BE2C (cell line): ENCODE data around the gene UBE4A.

ENCODE experiments used
- DNase-seq: peaks from one replicate; pipeline ENCODE4 v3.0.0-alpha.2; 2020
- H3K27me3 ChIP-seq: fragments of 250-450 bp; sonication (Bioruptor Pico); 2 replicates; pipeline ENCODE4 v1.5.1; 2020; ENCODE audit warnings: mild to moderate bottlenecking
- H3K36me3 ChIP-seq: fragments of 250-450 bp; sonication (Bioruptor Pico); 2 replicates; pipeline ENCODE4 v1.5.1; 2020; ENCODE audit warnings: mild to moderate bottlenecking
- H3K4me1 ChIP-seq: fragments of 250-450 bp; sonication (Bioruptor Pico); 2 replicates; pipeline ENCODE4 v1.5.1; 2020
- H3K4me3 ChIP-seq: 2 replicates; pipeline ENCODE4 v1.5.1; 2011; ENCODE audit warnings: low read depth, low read length
- H3K9me3 ChIP-seq: fragments of 250-450 bp; sonication (Bioruptor Pico); 2 replicates; pipeline ENCODE4 v1.5.1; 2020
- TF ChIP-seq, protein P1 (sequence below): IDR thresholded peaks from 2 replicates; pipeline ENCODE4 v1.5.1; 2012; ENCODE audit warnings: mild to moderate bottlenecking, low read depth, low read length

The UBE4A gene

DNA sequence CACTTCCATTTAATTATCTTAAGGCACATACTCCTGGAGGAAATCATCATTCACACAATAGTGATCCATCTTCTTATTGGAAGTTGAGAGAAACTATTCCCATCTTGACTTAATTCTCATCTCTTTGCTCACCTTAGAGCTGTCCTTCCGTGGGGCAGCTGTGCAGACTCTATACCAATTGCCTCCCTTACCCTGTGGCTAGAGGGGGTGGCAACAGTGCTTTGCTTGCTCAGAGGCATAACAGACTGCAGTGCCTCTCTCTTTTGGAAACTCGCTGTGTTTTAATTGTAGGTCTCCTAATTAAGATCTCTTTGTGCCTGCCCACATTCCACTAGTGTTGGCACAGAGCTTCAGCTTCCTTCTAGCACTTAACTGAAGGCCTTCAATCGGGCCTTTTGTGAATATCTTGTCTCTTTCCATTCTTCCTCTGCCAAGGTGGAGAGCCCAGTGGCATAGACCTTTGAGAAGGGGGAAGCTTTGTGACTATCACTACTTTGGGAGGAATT is 82.4 kb downstream of the UBE4A start:
- Histone ChIP-seq H3K36me3 (peaks cover 6% of the 10 kb centered on the region), H3K9me3 (no peaks in the 10 kb centered on the region), H3K4me1 (peaks cover 3% of the 10 kb centered on the region), H3K4me3 (no peak overlapping the region), H3K27me3 (no peaks in the 10 kb centered on the region)
- no peak for DNase-seq
- TF ChIP-seq, protein P1, sequence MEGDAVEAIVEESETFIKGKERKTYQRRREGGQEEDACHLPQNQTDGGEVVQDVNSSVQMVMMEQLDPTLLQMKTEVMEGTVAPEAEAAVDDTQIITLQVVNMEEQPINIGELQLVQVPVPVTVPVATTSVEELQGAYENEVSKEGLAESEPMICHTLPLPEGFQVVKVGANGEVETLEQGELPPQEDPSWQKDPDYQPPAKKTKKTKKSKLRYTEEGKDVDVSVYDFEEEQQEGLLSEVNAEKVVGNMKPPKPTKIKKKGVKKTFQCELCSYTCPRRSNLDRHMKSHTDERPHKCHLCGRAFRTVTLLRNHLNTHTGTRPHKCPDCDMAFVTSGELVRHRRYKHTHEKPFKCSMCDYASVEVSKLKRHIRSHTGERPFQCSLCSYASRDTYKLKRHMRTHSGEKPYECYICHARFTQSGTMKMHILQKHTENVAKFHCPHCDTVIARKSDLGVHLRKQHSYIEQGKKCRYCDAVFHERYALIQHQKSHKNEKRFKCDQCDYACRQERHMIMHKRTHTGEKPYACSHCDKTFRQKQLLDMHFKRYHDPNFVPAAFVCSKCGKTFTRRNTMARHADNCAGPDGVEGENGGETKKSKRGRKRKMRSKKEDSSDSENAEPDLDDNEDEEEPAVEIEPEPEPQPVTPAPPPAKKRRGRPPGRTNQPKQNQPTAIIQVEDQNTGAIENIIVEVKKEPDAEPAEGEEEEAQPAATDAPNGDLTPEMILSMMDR: no peak

DNA sequence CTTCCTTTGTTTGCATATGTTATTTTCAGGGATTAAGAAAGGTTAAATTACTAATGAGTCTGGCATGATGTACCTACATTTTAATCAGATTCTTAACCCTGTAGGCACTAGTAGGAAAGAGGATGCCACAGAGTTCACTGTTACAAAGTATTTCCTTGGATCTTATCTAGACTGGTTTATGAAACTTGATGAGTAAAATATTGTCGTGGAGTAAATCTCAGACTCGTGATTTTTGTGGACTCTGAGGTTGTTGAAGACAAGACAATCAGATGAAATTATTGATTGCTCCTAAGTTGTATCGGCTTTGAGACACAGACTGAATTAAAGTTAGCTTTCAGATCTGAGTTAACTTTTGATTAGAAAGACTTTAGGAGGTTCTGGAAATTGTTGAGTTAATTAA is 82.9 kb downstream of the UBE4A start:
- H3K27me3 ChIP-seq: no peaks in the 10 kb centered on the region

DNA sequence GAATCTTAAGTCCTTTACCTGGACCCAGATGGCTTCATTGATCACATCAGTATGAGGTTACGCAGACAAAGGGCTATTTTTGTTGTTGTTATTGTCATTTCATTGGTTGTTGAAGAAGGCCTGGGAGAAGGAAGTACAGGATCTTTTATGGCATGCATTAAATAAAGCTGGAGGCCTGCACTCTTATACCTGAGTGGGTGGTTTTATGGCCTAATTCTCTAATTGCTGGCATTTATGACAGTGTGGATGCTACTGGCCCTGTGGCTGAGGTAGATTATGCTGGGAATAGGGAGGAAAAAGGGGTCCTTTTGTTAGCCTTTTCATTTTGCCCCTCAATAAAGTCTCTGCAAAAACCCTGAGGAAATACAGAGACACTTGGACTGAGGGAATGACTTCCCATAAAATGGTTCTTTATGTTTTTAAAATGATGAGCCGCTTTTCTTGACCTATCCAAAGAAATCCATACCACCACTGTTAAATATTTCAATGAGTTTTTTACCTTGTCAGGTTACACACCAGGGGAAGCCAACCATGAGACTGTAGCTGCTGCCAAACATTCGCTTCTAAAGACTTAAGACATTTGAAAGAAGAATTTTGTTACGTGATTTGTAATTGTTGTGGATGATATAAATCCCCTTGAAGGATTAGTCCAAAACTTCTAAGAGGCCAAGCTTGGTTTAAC is 83.6 kb downstream of the UBE4A start:
- H3K4me1 ChIP-seq: peaks cover 3% of the 10 kb centered on the region
- no peak for DNase-seq
- H3K27me3 ChIP-seq: no peaks in the 10 kb centered on the region
- H3K4me3 ChIP-seq: no peak overlapping the region
- H3K36me3 ChIP-seq: peaks cover 15% of the 10 kb centered on the region
- no peaks in the 10 kb centered on the region for H3K9me3 ChIP-seq
- TF ChIP-seq, protein P1: no peak

More for the DNA sequence above, 82.9 kb downstream of the UBE4A start:
- TF ChIP-seq, protein P1: no peak
- Histone ChIP-seq H3K4me1 (peaks cover 3% of the 10 kb centered on the region), H3K4me3 (no peak overlapping the region), H3K9me3 (no peaks in the 10 kb centered on the region), H3K36me3 (peaks cover 11% of the 10 kb centered on the region)
- DNase-seq: no peak

GRCh38 chr11:118443590-118444218 is 84.3 kb downstream of the UBE4A start:
- peaks cover 15% of the 10 kb centered on the region for H3K36me3 ChIP-seq
- H3K4me1 ChIP-seq: peaks cover 3% of the 10 kb centered on the region
- TF ChIP-seq, protein P1: no peak
- no peak for DNase-seq
- no peaks in the 10 kb centered on the region for H3K27me3 ChIP-seq
- H3K9me3 ChIP-seq: no peaks in the 10 kb centered on the region
- H3K4me3 ChIP-seq: no peak overlapping the region

GRCh38 chr11:118447423-118447822 is 88.0 kb downstream of the UBE4A start:
- TF ChIP-seq, protein P1: no peak

DNA sequence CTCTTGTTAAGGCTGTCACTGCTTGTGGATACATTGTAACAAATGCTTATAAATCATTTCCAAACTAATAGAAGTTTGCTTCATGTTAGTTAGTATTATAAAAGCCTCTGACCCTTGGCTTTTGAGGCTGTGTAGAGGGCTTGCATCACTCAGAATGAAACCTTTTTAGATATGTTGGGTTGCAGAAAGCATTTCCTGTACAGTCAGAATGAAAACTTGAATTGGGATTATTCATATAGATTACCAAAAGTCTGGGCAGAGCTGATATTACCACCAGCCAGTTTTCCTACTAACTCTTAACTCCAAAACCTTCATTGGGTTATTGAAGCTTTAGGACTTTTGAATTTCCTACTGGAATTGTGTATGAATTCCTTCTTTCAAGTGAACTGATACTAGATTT is 88.9 kb downstream of the UBE4A start:
- H3K36me3 ChIP-seq: peaks cover 21% of the 10 kb centered on the region
- H3K9me3 ChIP-seq: no peaks in the 10 kb centered on the region
- TF ChIP-seq, protein P1: no peak
- H3K27me3 ChIP-seq: no peaks in the 10 kb centered on the region
- no peaks in the 10 kb centered on the region for H3K4me1 ChIP-seq
- DNase-seq: no peak
- H3K4me3 ChIP-seq: no peak overlapping the region

More at GRCh38 chr11:118447423-118447822, 88.0 kb downstream of the UBE4A start:
- Histone ChIP-seq H3K4me1 (no peaks in the 10 kb centered on the region), H3K36me3 (peaks cover 18% of the 10 kb centered on the region), H3K27me3 (no peaks in the 10 kb centered on the region), H3K9me3 (no peaks in the 10 kb centered on the region), H3K4me3 (no peak overlapping the region)
- no peak for DNase-seq
